Neural cell (in vitro differentiated cells): ENCODE results near the gene MOB3A. TPM values are rescaled to one million over a fixed set of nuclear protein-coding genes. Genes with fewer than 3 reads are reported as not detected.

Experiments
- H2AFZ ChIP-seq: fragments of 200-600, 300-800 bp; sonication (generic), shearing (Covaris generic); 2 replicates; pipeline ENCODE4 v1.6.0; 2014; ENCODE audit warnings: low read depth, mild to moderate bottlenecking, antibody characterized with exemption, low read length, moderate library complexity
- H3F3A ChIP-seq: fragments of 200-600 bp; shearing (Covaris generic); 2 replicates; pipeline ENCODE4 v1.6.1; 2016; ENCODE audit warnings: mild to moderate bottlenecking, moderate library complexity, mixed read lengths, antibody characterized with exemption, low read length; ENCODE audit not compliant: insufficient read depth, poor library complexity, severe bottlenecking
- H3K27ac ChIP-seq: fragments of 200-600, 300-800 bp; sonication (generic), shearing (Covaris generic); 2 replicates; pipeline ENCODE4 v1.5.1; 2014; ENCODE audit warnings: mild to moderate bottlenecking, low read length, moderate library complexity
- H3K27me3 ChIP-seq: fragments of 300-800, 200-600 bp; sonication (generic), shearing (Covaris generic); 2 replicates; pipeline ENCODE4 v1.6.0; 2014; ENCODE audit warnings: mild to moderate bottlenecking, low read depth, low read length, moderate library complexity; ENCODE audit not compliant: insufficient read depth
- H3K36me3 ChIP-seq: fragments of 300-800, 200-600 bp; sonication (generic), shearing (Covaris generic); 2 replicates; pipeline ENCODE4 v1.5.1; 2014; ENCODE audit warnings: mild to moderate bottlenecking, antibody characterized with exemption, low read length, moderate library complexity; ENCODE audit not compliant: insufficient read depth
- H3K4me2 ChIP-seq: fragments of 300-800, 200-600 bp; sonication (generic), shearing (Covaris generic); 2 replicates; pipeline ENCODE4 v1.6.0; 2014; ENCODE audit warnings: mild to moderate bottlenecking, low read length
- H3K4me3 ChIP-seq: fragments of 300-800, 200-600 bp; sonication (generic), shearing (Covaris generic); 2 replicates; pipeline ENCODE4 v1.5.1; 2014; ENCODE audit warnings: mild to moderate bottlenecking, low read length, moderate library complexity
- H3K79me2 ChIP-seq: fragments of 200-600 bp; shearing (Covaris generic); replicated peaks from 2 replicates; pipeline ENCODE4 v1.6.0; 2014; ENCODE audit warnings: mild to moderate bottlenecking, low read length, moderate library complexity; ENCODE audit not compliant: insufficient read depth
- H3K9ac ChIP-seq: fragments of 300-800, 200-600 bp; sonication (generic), shearing (Covaris generic); 2 replicates; pipeline ENCODE4 v1.6.1; 2016; ENCODE audit warnings: mild to moderate bottlenecking, low read length, mixed read lengths
- H3K9me2 ChIP-seq: fragments of 200-600 bp; shearing (Covaris generic); 2 replicates; pipeline ENCODE4 v1.6.1; 2016; ENCODE audit warnings: mild to moderate bottlenecking, low read length, mixed read lengths; ENCODE audit not compliant: insufficient read depth
- H3K9me3 ChIP-seq: fragments of 200-600, 300-800 bp; sonication (generic), shearing (Covaris generic); 2 replicates; pipeline ENCODE4 v1.6.1; 2016; ENCODE audit warnings: mild to moderate bottlenecking, mixed run types, low read length, moderate library complexity, mixed read lengths
- H4K20me1 ChIP-seq: fragments of 200-600 bp; shearing (Covaris generic); 2 replicates; pipeline ENCODE4 v1.6.1; 2016; ENCODE audit warnings: mild to moderate bottlenecking, mixed run types; ENCODE audit not compliant: insufficient read depth
- EP300 ChIP-seq: fragments of 450-650 bp; conservative IDR thresholded peaks from 2 replicates; pipeline ENCODE4 v1.6.1; 2014; ENCODE audit warnings: antibody characterized with exemption, mild to moderate bottlenecking, moderate library complexity; ENCODE audit not compliant: poor library complexity, severe bottlenecking
- EZH2 ChIP-seq: fragments of 200-600, 300-800 bp; shearing (Covaris generic), sonication (generic); IDR thresholded peaks from 2 replicates; pipeline ENCODE4 v1.6.1; 2014; ENCODE audit warnings: antibody characterized with exemption, low read length, borderline replicate concordance, mild to moderate bottlenecking; ENCODE audit not compliant: insufficient read depth, poor library complexity, severe bottlenecking
- POLR2AphosphoS5 ChIP-seq: IDR thresholded peaks from 2 replicates; pipeline ENCODE4 v1.6.1; 2012
- SMC3 ChIP-seq: fragments of 450-650 bp; conservative IDR thresholded peaks from 2 replicates; pipeline ENCODE4 v1.6.1; 2014; ENCODE audit warnings: antibody characterized with exemption, mild to moderate bottlenecking, moderate library complexity; ENCODE audit not compliant: poor library complexity
- polyA plus RNA-seq: library from polyadenylated mRNA; depleted of rRNA; stranded (reverse); fragments of >200 nt; gene quantifications from 2 replicates; pipeline ENCODE4 v1.2.3, GENCODE V29; 2014
- TF ChIP-seq, protein P1 (sequence below): fragments of 450-650 bp; IDR thresholded peaks from 2 replicates; pipeline ENCODE4 v1.5.1; 2014; ENCODE audit warnings: antibody characterized with exemption, mild to moderate bottlenecking, moderate library complexity; ENCODE audit not compliant: poor library complexity, severe bottlenecking

The MOB3A gene
- polyA plus RNA-seq, 1 donor from 2014 or later, result 5.8 TPM

DNA sequence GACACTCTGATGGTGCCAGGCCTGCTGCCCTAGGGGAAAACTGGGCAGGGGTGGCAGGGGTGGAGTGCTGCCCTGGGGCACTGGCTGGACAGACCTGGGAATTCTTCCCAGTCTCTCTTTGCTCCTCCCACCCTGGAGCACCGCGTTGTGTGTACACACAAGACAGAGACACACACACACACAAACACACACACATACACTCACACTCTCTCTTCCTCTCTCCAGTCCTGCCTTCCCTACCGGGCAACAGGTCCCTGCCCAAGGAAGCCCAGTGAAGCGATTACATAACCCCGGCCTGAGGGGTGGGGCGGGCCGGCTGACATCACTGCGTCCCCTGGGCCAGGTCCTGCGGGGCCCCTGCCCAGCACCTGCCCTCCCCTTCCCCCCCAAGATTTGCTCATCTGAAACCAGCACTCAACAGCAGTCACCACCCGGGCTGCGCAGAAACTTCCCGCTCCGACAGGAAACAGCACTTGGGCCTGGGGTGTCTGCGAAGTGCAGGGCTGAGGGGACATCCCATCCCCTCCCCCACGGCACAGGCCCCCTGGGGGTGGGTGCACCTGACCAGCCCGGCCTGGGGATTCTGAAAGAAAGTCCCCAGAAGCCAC, 46.3 kb downstream of the MOB3A start:
- peak overlapping the region; percentile 82 for H3K9ac ChIP-seq
- H3K79me2 ChIP-seq, result peaks cover 29% of the 10 kb centered on the region
- no peaks in the 10 kb centered on the region for H3K36me3 ChIP-seq
- peak overlapping the region; percentile 97 for H3K4me2 ChIP-seq
- no peaks in the 10 kb centered on the region for H3K9me2 ChIP-seq
- no peaks in the 10 kb centered on the region for H3K27me3 ChIP-seq
- H2AFZ ChIP-seq, result no peak overlapping the region
- H3K9me3 ChIP-seq, result no peaks in the 10 kb centered on the region
- H3K27ac ChIP-seq, result peak overlapping the region; percentile 16
- TF ChIP-seq, protein P1, sequence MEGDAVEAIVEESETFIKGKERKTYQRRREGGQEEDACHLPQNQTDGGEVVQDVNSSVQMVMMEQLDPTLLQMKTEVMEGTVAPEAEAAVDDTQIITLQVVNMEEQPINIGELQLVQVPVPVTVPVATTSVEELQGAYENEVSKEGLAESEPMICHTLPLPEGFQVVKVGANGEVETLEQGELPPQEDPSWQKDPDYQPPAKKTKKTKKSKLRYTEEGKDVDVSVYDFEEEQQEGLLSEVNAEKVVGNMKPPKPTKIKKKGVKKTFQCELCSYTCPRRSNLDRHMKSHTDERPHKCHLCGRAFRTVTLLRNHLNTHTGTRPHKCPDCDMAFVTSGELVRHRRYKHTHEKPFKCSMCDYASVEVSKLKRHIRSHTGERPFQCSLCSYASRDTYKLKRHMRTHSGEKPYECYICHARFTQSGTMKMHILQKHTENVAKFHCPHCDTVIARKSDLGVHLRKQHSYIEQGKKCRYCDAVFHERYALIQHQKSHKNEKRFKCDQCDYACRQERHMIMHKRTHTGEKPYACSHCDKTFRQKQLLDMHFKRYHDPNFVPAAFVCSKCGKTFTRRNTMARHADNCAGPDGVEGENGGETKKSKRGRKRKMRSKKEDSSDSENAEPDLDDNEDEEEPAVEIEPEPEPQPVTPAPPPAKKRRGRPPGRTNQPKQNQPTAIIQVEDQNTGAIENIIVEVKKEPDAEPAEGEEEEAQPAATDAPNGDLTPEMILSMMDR, result no peak
- TF ChIP-seq SMC3 (no peak), EZH2 (no peak), POLR2AphosphoS5 (no peak), EP300 (no peak)
- peak overlapping the region; percentile 98 for H3K4me3 ChIP-seq
- peaks cover 6% of the 10 kb centered on the region for H4K20me1 ChIP-seq
- no peaks in the 10 kb centered on the region for H3F3A ChIP-seq

DNA sequence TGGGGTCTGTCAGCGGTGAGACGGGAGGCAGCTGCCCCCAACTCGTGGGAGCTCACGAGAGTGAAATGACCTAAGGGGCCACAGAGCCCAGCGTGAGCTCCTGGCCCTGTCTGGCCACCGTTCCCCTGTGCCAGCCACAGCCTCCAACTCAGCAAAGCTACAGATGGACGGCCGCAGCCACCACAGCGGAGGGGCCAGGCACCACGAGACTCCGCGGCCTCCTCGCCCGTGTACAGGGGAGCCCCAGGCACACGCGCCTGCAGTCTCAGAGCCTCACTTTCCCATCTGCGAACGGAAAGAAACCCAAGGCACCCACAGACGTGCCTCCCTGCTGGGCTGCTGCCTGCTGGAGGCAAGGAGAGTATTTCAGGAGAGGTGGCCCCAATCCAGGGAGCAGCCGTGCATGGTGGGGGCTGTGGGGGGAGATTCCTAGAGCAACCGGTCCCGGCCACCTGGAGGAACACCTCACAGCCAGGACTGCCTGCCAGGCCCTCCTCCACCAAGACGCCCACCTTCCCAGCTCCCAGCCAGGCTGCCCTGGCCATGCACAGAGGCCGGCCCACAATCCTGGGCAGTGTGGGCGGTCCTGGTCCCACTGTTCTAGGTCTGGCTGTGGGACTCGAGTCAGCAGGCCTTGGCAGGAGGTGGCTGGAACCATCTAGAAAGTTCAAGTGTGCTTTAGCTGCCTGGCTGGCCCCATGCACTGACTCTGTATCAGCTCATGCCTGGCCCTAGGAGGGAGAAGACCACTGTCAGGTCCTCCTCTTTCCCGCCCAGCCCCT, 47.0 kb downstream of the MOB3A start:
- peak overlapping the region; percentile 97 for H3K4me2 ChIP-seq
- H3K9me2 ChIP-seq, result no peaks in the 10 kb centered on the region
- peaks cover 6% of the 10 kb centered on the region for H4K20me1 ChIP-seq
- no peaks in the 10 kb centered on the region for H3F3A ChIP-seq
- H3K27ac ChIP-seq, result no peak overlapping the region
- peak overlapping the region; percentile 98 for H3K4me3 ChIP-seq
- TF ChIP-seq EZH2, result no peak
- peaks cover 29% of the 10 kb centered on the region for H3K79me2 ChIP-seq
- peak overlapping the region; percentile 82 for H3K9ac ChIP-seq
- H3K27me3 ChIP-seq, result no peaks in the 10 kb centered on the region
- no peaks in the 10 kb centered on the region for H3K9me3 ChIP-seq
- H2AFZ ChIP-seq, result no peak overlapping the region
- H3K36me3 ChIP-seq, result no peaks in the 10 kb centered on the region

DNA sequence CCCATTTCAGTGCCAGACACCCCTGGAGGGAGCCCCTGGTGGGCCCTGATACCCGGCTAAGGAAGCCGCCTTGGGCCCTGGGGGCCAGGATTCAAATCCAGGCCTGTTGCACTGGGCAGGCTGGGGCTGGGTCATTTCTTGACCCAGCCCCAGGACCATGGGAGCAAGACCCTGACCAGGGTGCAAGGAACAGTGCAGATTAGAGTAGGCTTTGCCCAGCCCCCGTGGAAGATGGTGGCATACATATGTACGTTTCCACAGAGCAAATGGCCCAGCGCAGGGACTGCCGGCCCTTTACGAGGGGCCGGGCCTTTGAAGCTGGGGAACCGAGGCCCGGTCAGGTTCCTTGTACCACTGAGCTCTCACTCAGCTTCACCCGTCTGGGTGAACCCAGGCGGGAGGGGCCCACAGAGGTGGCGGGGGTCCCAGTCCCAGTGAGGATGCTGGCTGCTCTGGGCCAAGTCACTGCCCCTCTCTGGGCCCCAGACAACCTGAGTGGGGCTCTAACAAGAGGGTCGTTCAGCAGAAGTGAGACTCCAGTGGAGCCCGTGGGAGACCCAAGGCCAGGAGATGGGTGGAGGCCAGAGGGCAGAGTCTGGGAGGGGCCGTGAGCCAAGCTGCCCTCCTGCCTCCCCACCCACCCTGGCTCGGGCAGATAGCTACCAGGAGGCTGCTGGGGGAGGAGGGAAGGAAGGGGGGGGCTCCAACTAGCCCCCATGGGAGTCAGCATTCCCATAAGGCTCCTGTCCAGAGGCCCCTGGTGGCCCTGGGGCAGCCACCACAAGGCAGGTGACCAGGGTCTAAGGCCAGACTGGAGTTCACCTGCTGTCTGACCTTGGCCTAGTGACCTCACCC, 47.8 kb downstream of the MOB3A start:
- H3K27ac ChIP-seq, result no peak overlapping the region
- peaks cover 6% of the 10 kb centered on the region for H4K20me1 ChIP-seq

More for the DNA sequence above, 47.8 kb downstream of the MOB3A start:
- Histone ChIP-seq H3K36me3 (no peaks in the 10 kb centered on the region), H3K9me2 (no peaks in the 10 kb centered on the region), H3K4me2 (no peak overlapping the region), H3F3A (no peaks in the 10 kb centered on the region), H3K4me3 (peak overlapping the region; percentile 98), H3K9me3 (no peaks in the 10 kb centered on the region), H3K79me2 (peaks cover 29% of the 10 kb centered on the region), H2AFZ (no peak overlapping the region), H3K27me3 (no peaks in the 10 kb centered on the region), H3K9ac (no peak overlapping the region)
- TF ChIP-seq, protein P1, result no peak
- no peak for TF ChIP-seq SMC3
